Ramos (cell line): ENCODE data around the gene CREBBP.

Experiments used
- in situ Hi-C: fragments of 300-500 bp; cut with MboI; formaldehyde crosslinking; loops from one replicate; pipeline ENCODE4 v1.14.3; 2022; ENCODE audit warnings: low sequenced_read_pairs; ENCODE audit not compliant: unreplicated experiment

CREBBP gene

GRCh38 chr16:3694051-3694450 lies 186.5 kb downstream of the CREBBP start:
- in situ Hi-C loops: no loop called here

- in situ Hi-C loops: no loop called here
Observed at GRCh38 chr16:3691761-3692160, 188.8 kb downstream of the CREBBP start.

GRCh38 chr16:3690980-3691720 lies 189.4 kb downstream of the CREBBP start:
- in situ Hi-C loops: no loop called here

DNA sequence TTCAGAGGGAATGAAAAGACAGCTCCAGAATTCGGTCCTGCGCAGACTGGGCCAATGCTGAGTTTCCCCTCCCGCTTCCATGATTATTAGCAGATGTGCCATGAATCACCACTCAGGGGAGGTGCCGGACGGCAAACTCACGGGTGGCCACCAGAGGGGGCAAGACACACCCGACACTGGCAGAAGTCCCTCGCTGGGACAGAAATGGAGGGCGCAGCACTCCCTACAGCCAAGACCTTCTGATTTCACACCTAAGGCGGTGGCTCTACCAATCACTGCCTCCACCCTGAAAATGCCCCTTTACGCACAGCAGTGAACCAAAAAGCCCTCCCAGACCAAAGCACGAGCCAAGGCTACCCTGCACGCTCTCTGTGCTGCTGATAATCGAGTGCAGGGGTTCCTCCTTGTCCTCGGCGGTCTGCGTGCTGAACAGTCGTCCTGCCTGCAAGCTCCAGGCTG lies 190.0 kb downstream of the CREBBP start:
- in situ Hi-C loops: no loop called here

DNA sequence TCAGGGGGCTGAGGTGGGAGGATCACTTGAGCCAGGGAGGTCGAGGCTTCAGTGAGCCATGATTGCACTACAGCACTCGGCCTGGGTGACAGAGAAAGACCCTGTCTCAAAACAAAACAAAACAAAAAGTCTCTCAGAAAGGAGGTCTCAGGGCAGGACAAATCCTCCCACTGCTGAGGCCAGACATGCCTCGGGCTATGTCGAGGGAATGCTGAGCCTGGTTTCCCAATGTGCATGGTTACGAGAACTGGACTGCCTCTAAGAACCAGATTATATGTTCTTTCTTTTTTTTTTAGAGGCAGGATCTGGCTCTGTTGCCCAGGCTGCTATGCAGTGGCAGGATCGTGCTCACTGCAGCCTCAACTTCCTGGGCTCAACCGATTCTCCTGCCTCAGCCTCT lies 190.8 kb downstream of the CREBBP start:
- in situ Hi-C loops: no loop called here

GRCh38 chr16:3687792-3688191 lies 192.7 kb downstream of the CREBBP start:
- in situ Hi-C loops: no loop called here

- in situ Hi-C loops: no loop called here
Observed at GRCh38 chr16:3687021-3687420, 193.5 kb downstream of the CREBBP start.

GRCh38 chr16:3681206-3681605 lies 199.3 kb downstream of the CREBBP start:
- in situ Hi-C loops: no loop called here

DNA sequence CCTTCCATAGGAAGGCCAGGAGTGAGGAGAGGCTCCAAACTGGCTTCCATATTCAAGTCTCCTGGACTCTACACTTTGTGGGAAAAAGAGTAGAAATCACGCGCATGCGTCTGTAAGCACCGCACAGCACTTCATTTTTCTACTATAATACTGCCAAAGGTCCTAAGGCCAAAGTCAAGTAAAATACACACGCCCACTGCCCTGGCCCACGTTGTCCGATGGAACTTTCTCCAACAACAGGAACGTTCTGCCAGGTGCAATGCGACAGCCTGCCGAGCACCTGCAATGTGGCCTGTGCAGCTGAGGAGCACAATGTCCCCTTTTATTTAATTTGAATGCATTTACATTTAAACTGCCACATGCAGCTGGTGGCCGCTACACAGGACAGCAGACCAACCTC lies 202.5 kb downstream of the CREBBP start:
- in situ Hi-C loops: no loop called here

DNA sequence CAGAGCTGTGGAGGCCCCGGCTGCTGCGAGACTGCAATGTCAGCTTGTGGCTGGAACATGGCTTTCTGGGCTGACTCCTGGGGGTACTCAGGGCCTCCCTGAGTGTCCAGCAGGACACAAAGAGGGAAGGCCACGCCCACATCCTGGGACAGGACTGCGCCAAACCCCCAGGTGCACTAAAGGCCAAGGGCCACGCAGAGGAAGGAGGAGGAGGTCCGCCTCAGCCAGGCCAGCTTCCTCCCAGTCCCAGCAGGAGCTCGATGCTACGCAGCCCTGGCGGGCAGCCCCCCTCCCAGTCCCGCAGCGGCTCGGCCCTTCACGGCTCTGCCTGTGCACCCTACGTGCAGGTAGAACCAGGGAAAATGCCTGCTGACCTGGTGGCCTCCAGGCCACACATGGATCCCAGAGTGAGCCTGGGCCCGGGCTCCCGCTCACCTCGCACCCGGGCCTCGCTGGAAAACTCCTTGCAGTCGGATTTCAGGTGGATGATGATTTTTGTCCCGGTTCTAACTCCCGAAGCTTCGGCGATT lies 204.8 kb downstream of the CREBBP start:
- in situ Hi-C loops: no loop called here
